ENCODE measurements around the gene LIPC.
A peak's percentile ranks its signal among the peaks of the same experiment; 100 is the strongest.

The LIPC gene

GRCh38 chr15:58501006-58501405, 69.2 kb downstream of the LIPC start:
- DNase-seq = no peak

GRCh38 chr15:58501636-58502188, 69.9 kb downstream of the LIPC start:
- DNase-seq = no peak

GRCh38 chr15:58503139-58504027, 71.6 kb downstream of the LIPC start:
- DNase-seq = no peak

- no peak for DNase-seq
These were observed 73.0 kb downstream of the LIPC start for GRCh38 chr15:58504674-58505234.

GRCh38 chr15:58505581-58505980, 73.8 kb downstream of the LIPC start:
- no peak for DNase-seq

GRCh38 chr15:58506064-58506490, 74.3 kb downstream of the LIPC start:
- DNase-seq = no peak

- no peak for DNase-seq
These were observed 75.2 kb downstream of the LIPC start for GRCh38 chr15:58506783-58507668.

- no peak for DNase-seq
These were observed 77.8 kb downstream of the LIPC start for GRCh38 chr15:58509556-58509955.

- DNase-seq = no peak
These were observed 79.2 kb downstream of the LIPC start for GRCh38 chr15:58510715-58511598.

GRCh38 chr15:58511599-58511987, 79.8 kb downstream of the LIPC start:
- DNase-seq = no peak

GRCh38 chr15:58512522-58512921, 80.7 kb downstream of the LIPC start:
- DNase-seq = no peak

- DNase-seq = no peak
These were observed 81.2 kb downstream of the LIPC start for GRCh38 chr15:58513008-58513407.

- DNase-seq = no peak
These were observed 82.0 kb downstream of the LIPC start for GRCh38 chr15:58513726-58514336.

- DNase-seq = peak; percentile 32
These were observed 84.0 kb downstream of the LIPC start for GRCh38 chr15:58515807-58516206.

- DNase-seq = peak; percentile 16
These were observed 85.5 kb downstream of the LIPC start for GRCh38 chr15:58517252-58517681.

- no peak for DNase-seq
These were observed 86.1 kb downstream of the LIPC start for GRCh38 chr15:58517682-58518525.

- DNase-seq = no peak
These were observed 86.8 kb downstream of the LIPC start for GRCh38 chr15:58518626-58519025.

GRCh38 chr15:58519516-58519915, 87.7 kb downstream of the LIPC start:
- DNase-seq = no peak

- DNase-seq = no peak
These were observed 88.7 kb downstream of the LIPC start for GRCh38 chr15:58520464-58520863.

GRCh38 chr15:58520936-58521292, 89.1 kb downstream of the LIPC start:
- DNase-seq = no peak
